IMR-90 (cell line): ENCODE results near the gene ERC2. TPM values are rescaled to one million over a fixed set of nuclear protein-coding genes. Genes with fewer than 3 reads are reported as not detected.

Experiments used
- ATAC-seq: fragments of 200-7000 bp; cut with Tn5 transposase; 2 replicates; pipeline ENCODE4 v1.9.1; 2020; ENCODE audit warnings: low read depth, mild to moderate bottlenecking, moderate library complexity
- BruUV-seq: library from RNA; stranded (reverse); fragments of 400-500 nt; replicated peaks from 2 replicates; lab custom pipeline; 2021; lab: Mats Ljungman, UMichigan
- CTCF ChIA-PET: fragments of 300-600 bp; formaldehyde crosslinking; extraction: SDS; loops from one replicate; lab custom pipeline; 2021; ENCODE audit warnings: antibody characterized with exemption; lab: Yijun Ruan, JAX
- POLR2A ChIA-PET: fragments of 300-600 bp; sonication (Branson Sonifier 250); formaldehyde crosslinking; loops from one replicate; lab custom pipeline; 2022; ENCODE audit warnings: antibody characterized with exemption; ENCODE audit not compliant: unreplicated experiment; lab: Charles Lee
- DNase-seq: peaks from one replicate; pipeline ENCODE4 v3.0.0; 2013
- H2AFZ ChIP-seq: replicated peaks from 2 replicates; pipeline ENCODE3; 2013; ENCODE audit warnings: low read length, mild to moderate bottlenecking; ENCODE audit not compliant: poor library complexity
- H2AK5ac ChIP-seq: 2 replicates; pipeline ENCODE4 v1.6.1; 2013; ENCODE audit warnings: low read depth, low read length, inconsistent platforms
- H2AK9ac ChIP-seq: replicated peaks from 2 replicates; pipeline ENCODE3; 2013; ENCODE audit warnings: mild to moderate bottlenecking, low read depth, low read length, moderate library complexity; ENCODE audit not compliant: poor library complexity
- H2BK120ac ChIP-seq: 2 replicates; pipeline ENCODE4 v1.6.1; 2013; ENCODE audit warnings: low read depth, low read length, inconsistent platforms
- H2BK15ac ChIP-seq: 3 replicates; pipeline ENCODE4 v1.6.1; 2013; ENCODE audit warnings: low read depth, low read length, inconsistent platforms
- H2BK20ac ChIP-seq: 2 replicates; pipeline ENCODE4 v1.6.1; 2013; ENCODE audit warnings: low read depth, mild to moderate bottlenecking, inconsistent platforms, low read length, moderate library complexity
- H2BK5ac ChIP-seq: 2 replicates; pipeline ENCODE4 v1.6.1; 2013; ENCODE audit warnings: mild to moderate bottlenecking, low read depth, low read length, inconsistent platforms; ENCODE audit not compliant: poor library complexity, severe bottlenecking
- H3K14ac ChIP-seq: replicated peaks from 2 replicates; pipeline ENCODE4 v1.6.1; 2013; ENCODE audit warnings: low read depth, low read length, inconsistent platforms
- H3K18ac ChIP-seq: 2 replicates; pipeline ENCODE4 v1.6.1; 2013; ENCODE audit warnings: low read depth, low read length, control low read depth
- H3K23ac ChIP-seq: 2 replicates; pipeline ENCODE4 v1.6.1; 2013; ENCODE audit warnings: low read depth, low read length, inconsistent platforms
- H3K27ac ChIP-seq: 2 replicates; pipeline ENCODE4 v1.5.1; 2013; ENCODE audit warnings: mild to moderate bottlenecking, control low read depth, low read length; ENCODE audit not compliant: insufficient read depth
- H3K27me3 ChIP-seq: 2 replicates; pipeline ENCODE4 v1.6.1; 2013; ENCODE audit warnings: low read length; ENCODE audit not compliant: control insufficient read depth, insufficient read depth
- H3K36me3 ChIP-seq: 2 replicates; pipeline ENCODE4 v1.6.1; 2013; ENCODE audit warnings: low read length, mixed read lengths; ENCODE audit not compliant: control insufficient read depth, insufficient read depth
- H3K4ac ChIP-seq: 2 replicates; pipeline ENCODE4 v1.6.1; 2013; ENCODE audit warnings: low read depth, low read length, inconsistent platforms
- H3K4me1 ChIP-seq: 2 replicates; pipeline ENCODE4 v1.6.1; 2013; ENCODE audit warnings: low read length, mixed read lengths; ENCODE audit not compliant: control insufficient read depth, insufficient read depth
- H3K4me2 ChIP-seq: 2 replicates; pipeline ENCODE4 v1.6.1; 2013; ENCODE audit warnings: low read depth, mild to moderate bottlenecking, control low read depth, low read length, moderate library complexity
- H3K4me3 ChIP-seq: 2 replicates; pipeline ENCODE4 v1.5.1; 2013; ENCODE audit warnings: low read depth, mild to moderate bottlenecking, control low read depth, low read length, moderate library complexity; ENCODE audit not compliant: insufficient read depth
- H3K56ac ChIP-seq: 2 replicates; pipeline ENCODE4 v1.6.1; 2013; ENCODE audit warnings: low read length, inconsistent platforms; ENCODE audit not compliant: insufficient read depth; ENCODE audit errors: extremely low read depth
- H3K79me1 ChIP-seq, 2 experiments: 2 replicates each; pipeline ENCODE4 v1.6.1; 2013; ENCODE audit warnings: low read length in 2 of 2, inconsistent platforms in 1 of 2, low read depth in 1 of 2
- H3K9ac ChIP-seq: 2 replicates; pipeline ENCODE4 v1.6.1; 2013; ENCODE audit warnings: low read depth, low read length, control low read depth
- H3K9me1 ChIP-seq: 2 replicates; pipeline ENCODE4 v1.6.1; 2013; ENCODE audit warnings: low read length, inconsistent platforms; ENCODE audit not compliant: insufficient read depth
- H3K9me3 ChIP-seq: 2 replicates; pipeline ENCODE4 v1.6.1; 2013; ENCODE audit warnings: low read length; ENCODE audit not compliant: control insufficient read depth, insufficient read depth
- H4K20me1 ChIP-seq: 2 replicates; pipeline ENCODE4 v1.6.1; 2013; ENCODE audit warnings: low read length, inconsistent platforms; ENCODE audit not compliant: insufficient read depth
- H4K5ac ChIP-seq: 2 replicates; pipeline ENCODE4 v1.6.1; 2013; ENCODE audit warnings: mild to moderate bottlenecking, low read depth, low read length, control low read depth
- H4K8ac ChIP-seq, 2 experiments: 2 replicates each; pipeline ENCODE4 v1.6.1; 2013; ENCODE audit warnings: low read depth in 2 of 2, low read length in 2 of 2, control low read depth in 1 of 2, inconsistent platforms in 1 of 2
- H4K91ac ChIP-seq: 2 replicates; pipeline ENCODE4 v1.6.1; 2013; ENCODE audit warnings: low read depth, low read length, inconsistent platforms; ENCODE audit not compliant: insufficient read depth
- CTCF ChIP-seq: conservative IDR thresholded peaks from 2 replicates; pipeline ENCODE4 v1.5.1; 2012; ENCODE audit warnings: mild to moderate bottlenecking, low read depth, low read length, improper control_type of control experiment
- ELK1 ChIP-seq: fragments of 150-350 bp; IDR thresholded peaks from 2 replicates; pipeline ENCODE4 v1.6.1; 2016; ENCODE audit warnings: low read depth, mild to moderate bottlenecking, low read length, moderate library complexity, borderline replicate concordance
- FOS ChIP-seq: fragments of 150-350 bp; IDR thresholded peaks from 2 replicates; pipeline ENCODE4 v1.6.1; 2016; ENCODE audit warnings: low read depth, low read length
- POLR2A ChIP-seq: IDR thresholded peaks from 2 replicates; pipeline ENCODE4 v1.6.1; 2012; ENCODE audit warnings: mild to moderate bottlenecking, low read depth, low read length
- RAD21 ChIP-seq: IDR thresholded peaks from 2 replicates; pipeline ENCODE4 v1.6.1; 2012; ENCODE audit warnings: low read length, improper control_type of control experiment
- RCOR1 ChIP-seq: IDR thresholded peaks from 2 replicates; pipeline ENCODE4 v1.6.1; 2012; ENCODE audit warnings: mild to moderate bottlenecking, low read length, improper control_type of control experiment; ENCODE audit not compliant: insufficient replicate concordance
- RFX5 ChIP-seq: IDR thresholded peaks from 2 replicates; pipeline ENCODE4 v1.8.0; 2012; ENCODE audit warnings: low read depth, mild to moderate bottlenecking, low read length, moderate library complexity
- WGBS, 2 experiments: methylation state at CpG; one replicate each; pipeline versions ENCODE4 v1.1.5 to v1.1.7; 2013; ENCODE audit warnings: missing lambda C conversion rate in 2 of 2; ENCODE audit not compliant: insufficient read length in 1 of 2; ENCODE audit errors: extremely low coverage in 2 of 2; 5-methylcytosine and 5-hydroxymethylcytosine counted together
- dilution Hi-C: fragments of 300-500 bp; cut with HindIII; formaldehyde crosslinking; loops from one replicate; pipeline ENCODE4 v1.14.3; 2018; ENCODE audit warnings: low sequenced_read_pairs; ENCODE audit not compliant: unreplicated experiment
- in situ Hi-C: fragments of 300-500 bp; cut with MboI; formaldehyde crosslinking; loops from 3 replicates; pipeline ENCODE4 v1.14.3; 2019; ENCODE audit warnings: low sequenced_read_pairs, inconsistent platforms, mixed read lengths
- intact Hi-C: fragments of 100-400 bp; cut with micrococcal nuclease; formaldehyde crosslinking; loops from 2 replicates; pipeline ENCODE4 v1.10.0; 2022
- polyA plus RNA-seq, 3 experiments: library from polyadenylated mRNA; depleted of rRNA; stranded (reverse); fragments of >200 nt; gene quantifications; 2 replicates each; pipeline ENCODE4 v1.2.3, GENCODE V29; 2012; ENCODE audit warnings: low replicate concordance in 1 of 3
- total RNA-seq: library from RNA; depleted of rRNA; stranded (reverse); fragments of >200 nt; gene quantifications from 2 replicates; pipeline ENCODE4 v1.2.3, GENCODE V29; 2012

The ERC2 gene
- total and polyA plus RNA-seq, 2 of the 4 experiments (the other 2 are of a cell fraction): 0.17 to 0.18 TPM

- Histone ChIP-seq H3K9ac (no peak overlapping the region), H4K5ac (no peak overlapping the region), H2BK15ac (no peak overlapping the region), H2AFZ (no peak overlapping the region), H3K4ac (no peak overlapping the region), H3K14ac (no peak overlapping the region), H2AK9ac (no peak overlapping the region), H2BK120ac (no peak overlapping the region), H3K9me3 (no peaks in the 10 kb centered on the region), H3K56ac (no peak overlapping the region), H2AK5ac (no peak overlapping the region), H2BK5ac (no peak overlapping the region), H4K8ac (no peak overlapping the region), H3K79me1 (no peaks in the 10 kb centered on the region), H3K4me2 (no peak overlapping the region), H3K4me1 (peaks cover 7% of the 10 kb centered on the region), H3K27ac (no peak overlapping the region), H3K23ac (no peak overlapping the region), H3K27me3 (no peaks in the 10 kb centered on the region), H3K36me3 (no peaks in the 10 kb centered on the region), H4K20me1 (no peaks in the 10 kb centered on the region), H3K9me1 (peaks cover 5% of the 10 kb centered on the region; the same call in 1 of the 2 replicates), H2BK20ac (no peak overlapping the region), H4K91ac (no peak overlapping the region), H3K4me3 (no peak overlapping the region), H3K18ac (no peak overlapping the region)
- no TSS peak for BruUV-seq
- dilution Hi-C loops (no loop called here), in situ Hi-C loops (no loop called here), intact Hi-C loops (no loop called here)
- 77% methylated on average over 3 of the region's 3 CpGs; no CpG with 5 or more reads in 1 of the 2 experiments for WGBS, 2 experiments
- ATAC-seq: no peak
- ChIA-PET POLR2A (no interaction called here), CTCF (no interaction called here)
- no peak for DNase-seq
- TF ChIP-seq ELK1: no peak
- TF ChIP-seq RAD21: no peak
- no peak for TF ChIP-seq RFX5
- no peak for TF ChIP-seq FOS
- no peak for TF ChIP-seq CTCF
- no peak for TF ChIP-seq POLR2A
- TF ChIP-seq RCOR1: no peak
Observed at GRCh38 chr3:55551644-55552043, 916.6 kb downstream of the ERC2 start.
